Activated T-cell treated with anti-CD3 and anti-CD28 coated beads for 4 hours (primary cell): Measurements from ENCODE around the gene ANO3.

Experiments
- DNase-seq: peaks from one replicate; pipeline ENCODE4 v3.0.0-alpha.2; 2020

ANO3 gene

GRCh38 chr11:26649884-26650283, 318.0 kb downstream of the ANO3 start:
- no peak for DNase-seq

- no peak for DNase-seq
These were observed 320.0 kb downstream of the ANO3 start for GRCh38 chr11:26651916-26652315.

- no peak for DNase-seq
These were observed 323.4 kb downstream of the ANO3 start for GRCh38 chr11:26655287-26655686.

GRCh38 chr11:26662916-26663315, 331.0 kb downstream of the ANO3 start:
- DNase-seq, result no peak

GRCh38 chr11:26665036-26665435, 333.1 kb downstream of the ANO3 start:
- no peak for DNase-seq

- DNase-seq, result no peak
These were observed 334.0 kb downstream of the ANO3 start for GRCh38 chr11:26665946-26666345.

- no peak for DNase-seq
These were observed 343.5 kb downstream of the ANO3 start for GRCh38 chr11:26675233-26675928.

- no peak for DNase-seq
These were observed 344.7 kb downstream of the ANO3 start for GRCh38 chr11:26676641-26677040.

GRCh38 chr11:26677566-26677965, 345.6 kb downstream of the ANO3 start:
- no peak for DNase-seq

- DNase-seq, result no peak
These were observed 355.4 kb downstream of the ANO3 start for GRCh38 chr11:26687351-26687750.

- no peak for DNase-seq
These were observed 356.8 kb downstream of the ANO3 start for GRCh38 chr11:26688701-26689100.

- no peak for DNase-seq
These were observed 364.4 kb downstream of the ANO3 start for GRCh38 chr11:26696330-26696729.

- no peak for DNase-seq
These were observed 366.3 kb downstream of the ANO3 start for GRCh38 chr11:26698224-26698623.

- DNase-seq, result no peak
These were observed 368.8 kb downstream of the ANO3 start for GRCh38 chr11:26700574-26701235.

- no peak for DNase-seq
These were observed 370.5 kb downstream of the ANO3 start for GRCh38 chr11:26702406-26702805.

GRCh38 chr11:26703411-26704191, 371.7 kb downstream of the ANO3 start:
- no peak for DNase-seq

GRCh38 chr11:26704249-26704648, 372.3 kb downstream of the ANO3 start:
- DNase-seq, result no peak

- no peak for DNase-seq
These were observed 374.3 kb downstream of the ANO3 start for GRCh38 chr11:26706181-26706580.

- DNase-seq, result no peak
These were observed 377.0 kb downstream of the ANO3 start for GRCh38 chr11:26708736-26709456.

GRCh38 chr11:26710489-26710888, 378.6 kb downstream of the ANO3 start:
- DNase-seq, result no peak

GRCh38 chr11:26712497-26712896, 380.6 kb downstream of the ANO3 start:
- no peak for DNase-seq
